SK-N-SH (cell line): ENCODE results near the gene DPEP1.

Experiments used
- ELF1 ChIP-seq: IDR thresholded peaks from 2 replicates; pipeline ENCODE4 v1.4.0; 2012
- EP300 ChIP-seq, 2 experiments: IDR thresholded peaks; 2 replicates each; pipeline versions ENCODE4 v1.4.0 to v1.6.1; 2012; ENCODE audit warnings: borderline replicate concordance in 1 of 2, low read depth in 1 of 2, low read length in 1 of 2
- EZH2phosphoT487 ChIP-seq: fragments of 200-600 bp; sonication (generic); IDR thresholded peaks from 2 replicates; pipeline ENCODE4 v1.6.1; 2017; ENCODE audit warnings: low read depth, mixed run types, mild to moderate bottlenecking, antibody characterized with exemption, moderate library complexity, borderline replicate concordance
- RFX5 ChIP-seq: IDR thresholded peaks from 2 replicates; pipeline ENCODE4 v1.6.1; 2012; ENCODE audit warnings: mild to moderate bottlenecking, improper control_type of control experiment, low read length
- TEAD4 ChIP-seq: IDR thresholded peaks from 2 replicates; pipeline ENCODE4 v1.4.0; 2012; ENCODE audit warnings: mild to moderate bottlenecking, borderline replicate concordance; ENCODE audit not compliant: insufficient read depth
- YY1 ChIP-seq: IDR thresholded peaks from 2 replicates; pipeline ENCODE4 v1.4.0; 2012; ENCODE audit warnings: low read depth, mild to moderate bottlenecking
- TF ChIP-seq, protein P1 (sequence below): fragments of 150-350 bp; IDR thresholded peaks from 2 replicates; pipeline ENCODE4 v1.6.1; 2016; ENCODE audit warnings: mild to moderate bottlenecking, low read depth, low read length
- TF ChIP-seq, protein P2 (sequence below): fragments of 200-600 bp; sonication (generic); IDR thresholded peaks from 2 replicates; pipeline ENCODE4 v1.6.1; 2017; ENCODE audit warnings: antibody characterized with exemption, mild to moderate bottlenecking, moderate library complexity

DNA sequence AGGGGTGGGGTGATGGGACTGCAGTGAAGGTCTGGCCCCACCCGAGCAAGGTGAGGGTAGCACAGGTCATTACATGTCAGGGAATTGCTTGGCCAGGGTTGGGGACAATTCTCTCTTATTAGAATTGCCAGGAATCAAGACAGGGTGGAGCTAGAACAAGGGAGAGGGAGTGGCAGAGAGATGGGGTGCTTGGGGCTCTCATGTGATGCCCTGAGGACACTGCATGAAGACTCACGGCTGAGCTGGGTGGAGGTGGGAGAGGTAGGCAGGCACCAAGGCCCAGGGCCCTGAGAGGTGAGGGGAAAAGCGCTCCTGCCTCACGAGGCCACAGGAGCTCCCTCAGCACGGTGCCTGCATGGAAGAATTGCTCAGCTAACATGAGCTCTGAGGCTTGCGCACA is 3.6 kb downstream of the DPEP1 start:
- TF ChIP-seq, protein P1, sequence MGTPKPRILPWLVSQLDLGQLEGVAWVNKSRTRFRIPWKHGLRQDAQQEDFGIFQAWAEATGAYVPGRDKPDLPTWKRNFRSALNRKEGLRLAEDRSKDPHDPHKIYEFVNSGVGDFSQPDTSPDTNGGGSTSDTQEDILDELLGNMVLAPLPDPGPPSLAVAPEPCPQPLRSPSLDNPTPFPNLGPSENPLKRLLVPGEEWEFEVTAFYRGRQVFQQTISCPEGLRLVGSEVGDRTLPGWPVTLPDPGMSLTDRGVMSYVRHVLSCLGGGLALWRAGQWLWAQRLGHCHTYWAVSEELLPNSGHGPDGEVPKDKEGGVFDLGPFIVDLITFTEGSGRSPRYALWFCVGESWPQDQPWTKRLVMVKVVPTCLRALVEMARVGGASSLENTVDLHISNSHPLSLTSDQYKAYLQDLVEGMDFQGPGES = no peak
- TF ChIP-seq RFX5 = no peak
- TF ChIP-seq, protein P2, sequence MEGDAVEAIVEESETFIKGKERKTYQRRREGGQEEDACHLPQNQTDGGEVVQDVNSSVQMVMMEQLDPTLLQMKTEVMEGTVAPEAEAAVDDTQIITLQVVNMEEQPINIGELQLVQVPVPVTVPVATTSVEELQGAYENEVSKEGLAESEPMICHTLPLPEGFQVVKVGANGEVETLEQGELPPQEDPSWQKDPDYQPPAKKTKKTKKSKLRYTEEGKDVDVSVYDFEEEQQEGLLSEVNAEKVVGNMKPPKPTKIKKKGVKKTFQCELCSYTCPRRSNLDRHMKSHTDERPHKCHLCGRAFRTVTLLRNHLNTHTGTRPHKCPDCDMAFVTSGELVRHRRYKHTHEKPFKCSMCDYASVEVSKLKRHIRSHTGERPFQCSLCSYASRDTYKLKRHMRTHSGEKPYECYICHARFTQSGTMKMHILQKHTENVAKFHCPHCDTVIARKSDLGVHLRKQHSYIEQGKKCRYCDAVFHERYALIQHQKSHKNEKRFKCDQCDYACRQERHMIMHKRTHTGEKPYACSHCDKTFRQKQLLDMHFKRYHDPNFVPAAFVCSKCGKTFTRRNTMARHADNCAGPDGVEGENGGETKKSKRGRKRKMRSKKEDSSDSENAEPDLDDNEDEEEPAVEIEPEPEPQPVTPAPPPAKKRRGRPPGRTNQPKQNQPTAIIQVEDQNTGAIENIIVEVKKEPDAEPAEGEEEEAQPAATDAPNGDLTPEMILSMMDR = no peak
- TF ChIP-seq YY1 = no peak
- no peak for TF ChIP-seq EZH2phosphoT487
- TF ChIP-seq ELF1 = no peak
- no peak for TF ChIP-seq EP300 (IDR thresholded peaks at IDR 0.05; ENCODE audit: borderline replicate concordance in 1 of 2, low read depth in 1 of 2, low read length in 1 of 2)
- TF ChIP-seq TEAD4 = no peak
